GM12864 (cell line): ENCODE data around the gene ACER3.

Experiments used
- DNase-seq: peaks from one replicate; pipeline ENCODE4 v3.0.0-alpha.2; 2011; ENCODE audit warnings: low read depth
- H3K4me3 ChIP-seq: 2 replicates; pipeline ENCODE4 v1.5.1; 2011; ENCODE audit warnings: mild to moderate bottlenecking, low read depth, low read length, control low read depth
- TF ChIP-seq, protein P1 (sequence below): IDR thresholded peaks from 2 replicates; pipeline ENCODE4 v1.5.1; 2011; ENCODE audit warnings: low read depth, mild to moderate bottlenecking, moderate library complexity, low read length, control low read depth, inconsistent platforms; ENCODE audit errors: missing control alignments

Gene ACER3

DNA sequence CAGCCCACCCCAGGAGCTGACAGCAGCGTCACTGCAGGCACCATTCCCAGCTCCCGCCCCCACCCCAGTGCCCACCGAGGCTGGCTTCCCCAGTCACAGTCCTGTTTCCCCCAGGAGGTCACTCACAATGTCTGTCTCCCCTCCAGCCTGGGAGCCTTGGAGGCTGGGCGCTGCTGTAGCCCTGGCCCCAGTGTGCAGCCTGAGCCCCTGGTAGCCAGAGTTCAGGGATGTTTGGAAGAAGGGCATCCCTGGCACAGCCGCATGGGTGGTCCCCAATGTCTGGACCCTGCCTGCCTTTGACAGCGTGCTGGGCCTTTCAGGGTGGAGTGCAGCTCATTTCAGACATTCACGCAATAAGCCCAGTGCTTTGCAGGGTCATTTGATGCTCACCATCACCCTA, 210.4 kb downstream of the ACER3 start:
- TF ChIP-seq, protein P1, sequence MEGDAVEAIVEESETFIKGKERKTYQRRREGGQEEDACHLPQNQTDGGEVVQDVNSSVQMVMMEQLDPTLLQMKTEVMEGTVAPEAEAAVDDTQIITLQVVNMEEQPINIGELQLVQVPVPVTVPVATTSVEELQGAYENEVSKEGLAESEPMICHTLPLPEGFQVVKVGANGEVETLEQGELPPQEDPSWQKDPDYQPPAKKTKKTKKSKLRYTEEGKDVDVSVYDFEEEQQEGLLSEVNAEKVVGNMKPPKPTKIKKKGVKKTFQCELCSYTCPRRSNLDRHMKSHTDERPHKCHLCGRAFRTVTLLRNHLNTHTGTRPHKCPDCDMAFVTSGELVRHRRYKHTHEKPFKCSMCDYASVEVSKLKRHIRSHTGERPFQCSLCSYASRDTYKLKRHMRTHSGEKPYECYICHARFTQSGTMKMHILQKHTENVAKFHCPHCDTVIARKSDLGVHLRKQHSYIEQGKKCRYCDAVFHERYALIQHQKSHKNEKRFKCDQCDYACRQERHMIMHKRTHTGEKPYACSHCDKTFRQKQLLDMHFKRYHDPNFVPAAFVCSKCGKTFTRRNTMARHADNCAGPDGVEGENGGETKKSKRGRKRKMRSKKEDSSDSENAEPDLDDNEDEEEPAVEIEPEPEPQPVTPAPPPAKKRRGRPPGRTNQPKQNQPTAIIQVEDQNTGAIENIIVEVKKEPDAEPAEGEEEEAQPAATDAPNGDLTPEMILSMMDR, result no peak
- DNase-seq, result no peak
- H3K4me3 ChIP-seq, result no peak overlapping the region

DNA sequence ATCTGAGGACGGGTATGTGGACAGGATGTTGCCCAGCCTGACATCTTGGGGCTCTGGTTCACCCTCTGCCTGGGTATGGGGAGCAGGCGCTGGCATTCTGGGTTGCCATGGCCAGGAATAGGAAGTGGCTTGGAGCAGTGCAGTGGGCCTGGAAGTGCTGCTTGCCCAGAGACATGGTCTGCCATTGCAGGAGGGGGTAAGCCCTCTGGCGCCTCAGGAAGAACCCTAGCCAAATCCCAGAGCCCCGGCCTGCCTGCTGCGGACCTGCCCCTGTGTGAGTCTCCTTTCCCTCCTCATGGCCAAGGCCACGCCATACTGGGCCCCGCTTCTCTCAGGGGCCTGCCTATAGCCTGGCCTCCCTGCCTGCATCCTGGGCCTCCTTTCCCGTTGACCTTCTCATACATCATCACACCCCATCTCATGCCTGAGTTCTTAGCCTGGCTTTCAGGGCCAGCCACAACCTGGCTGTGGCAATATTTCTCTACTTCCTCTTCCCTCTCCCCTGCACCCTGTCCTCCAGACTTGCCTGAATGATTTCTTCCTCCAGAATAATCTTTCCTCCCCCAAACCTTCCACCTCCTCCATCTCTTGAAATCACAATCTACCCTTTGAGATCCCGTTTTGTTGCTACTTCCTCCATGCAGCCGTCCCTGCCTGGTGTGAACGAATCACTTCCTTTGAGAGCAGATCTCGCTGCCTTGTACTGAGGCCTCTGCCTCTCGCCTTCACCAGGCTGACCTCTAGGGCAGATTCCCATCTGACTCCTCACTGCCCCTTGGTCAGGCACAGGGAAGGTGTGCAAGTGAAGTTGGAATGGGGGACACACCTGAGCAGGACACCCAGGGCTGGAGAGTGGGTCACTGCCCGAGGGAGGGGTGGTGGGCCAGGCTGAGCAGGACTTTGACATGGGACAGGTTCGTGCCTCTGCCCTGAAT, 211.2 kb downstream of the ACER3 start:
- no peak overlapping the region for H3K4me3 ChIP-seq
- DNase-seq, result no peak
- TF ChIP-seq, protein P1, result no peak

DNA sequence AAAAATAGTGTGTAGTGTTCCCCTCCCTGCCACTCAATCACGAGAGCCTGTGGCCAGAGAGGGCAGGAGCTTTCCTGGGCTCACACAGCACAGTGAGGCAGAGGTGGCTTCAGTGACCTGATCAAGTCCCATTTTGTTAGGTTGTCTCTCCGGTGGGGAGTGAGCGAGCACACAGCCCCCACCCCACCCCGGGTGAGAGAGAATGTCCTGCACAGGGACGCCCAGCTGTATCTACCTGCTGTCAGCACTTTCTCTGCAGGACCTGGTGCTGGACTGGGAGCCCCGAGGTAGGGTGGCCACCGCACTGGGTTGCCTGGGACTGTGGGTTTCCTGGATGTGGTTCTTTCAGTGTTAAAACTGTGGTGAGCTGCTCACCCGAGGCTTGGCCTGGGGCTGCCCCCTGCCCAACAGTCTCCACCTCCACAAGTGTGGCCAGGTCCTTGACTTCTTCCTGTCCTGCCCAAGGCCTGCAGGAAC, 212.2 kb downstream of the ACER3 start:
- DNase-seq, result no peak
- H3K4me3 ChIP-seq, result no peak overlapping the region
- TF ChIP-seq, protein P1, result no peak

DNA sequence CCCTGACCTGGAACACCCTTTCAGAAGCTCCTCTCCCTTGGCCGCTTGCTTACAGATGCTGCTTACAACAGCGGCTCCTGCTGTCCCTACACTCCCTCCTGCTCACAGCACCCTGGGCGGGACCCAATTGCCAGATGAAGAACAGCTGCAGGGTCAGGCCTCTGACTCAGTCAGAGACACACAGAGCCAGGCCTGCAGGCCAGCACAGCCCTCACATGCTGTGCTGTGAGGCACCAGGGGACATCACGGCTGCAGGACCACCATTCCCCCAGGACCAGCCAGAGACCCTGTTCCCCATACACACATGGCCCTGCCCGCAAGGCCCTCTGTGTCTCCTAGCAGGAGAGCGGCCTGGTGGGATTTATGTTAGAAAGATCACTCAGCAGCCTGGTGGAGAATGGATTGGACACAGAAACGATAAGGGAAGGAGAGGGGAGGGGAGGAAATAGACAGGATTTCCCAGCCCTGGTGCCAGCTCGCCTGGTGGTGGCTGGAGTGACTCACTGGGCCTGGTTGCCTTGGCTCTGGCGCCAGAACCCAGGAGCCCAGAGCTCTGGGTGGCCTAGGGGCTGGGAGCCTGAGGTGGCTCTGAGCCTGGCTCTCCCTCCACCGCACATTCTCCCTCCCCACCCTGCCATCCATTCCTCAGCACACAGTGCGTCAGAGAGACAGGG, 212.7 kb downstream of the ACER3 start:
- TF ChIP-seq, protein P1, result no peak
- H3K4me3 ChIP-seq, result no peak overlapping the region
- DNase-seq, result no peak

DNA sequence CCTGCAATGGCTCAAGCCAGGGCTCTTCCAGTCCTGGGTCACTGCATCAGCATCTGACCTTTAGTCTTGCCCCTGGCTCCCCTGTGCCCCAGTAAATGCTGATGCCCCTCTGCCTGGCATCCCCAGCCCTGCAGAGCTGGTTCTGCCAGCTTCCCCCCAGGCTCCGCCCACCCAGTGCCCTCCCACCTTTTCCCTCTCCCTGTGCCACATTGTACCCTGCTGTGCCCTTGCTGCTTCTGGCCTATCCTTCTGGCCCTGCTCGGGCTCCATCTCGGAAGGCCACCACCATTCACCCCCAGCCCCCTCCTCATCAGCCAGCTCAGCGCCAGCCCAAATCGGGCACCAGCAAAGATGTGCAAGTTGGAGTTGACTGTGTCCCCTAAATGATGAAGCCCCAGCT, 213.5 kb downstream of the ACER3 start:
- no peak for DNase-seq
- H3K4me3 ChIP-seq, result no peak overlapping the region
- TF ChIP-seq, protein P1, result no peak

DNA sequence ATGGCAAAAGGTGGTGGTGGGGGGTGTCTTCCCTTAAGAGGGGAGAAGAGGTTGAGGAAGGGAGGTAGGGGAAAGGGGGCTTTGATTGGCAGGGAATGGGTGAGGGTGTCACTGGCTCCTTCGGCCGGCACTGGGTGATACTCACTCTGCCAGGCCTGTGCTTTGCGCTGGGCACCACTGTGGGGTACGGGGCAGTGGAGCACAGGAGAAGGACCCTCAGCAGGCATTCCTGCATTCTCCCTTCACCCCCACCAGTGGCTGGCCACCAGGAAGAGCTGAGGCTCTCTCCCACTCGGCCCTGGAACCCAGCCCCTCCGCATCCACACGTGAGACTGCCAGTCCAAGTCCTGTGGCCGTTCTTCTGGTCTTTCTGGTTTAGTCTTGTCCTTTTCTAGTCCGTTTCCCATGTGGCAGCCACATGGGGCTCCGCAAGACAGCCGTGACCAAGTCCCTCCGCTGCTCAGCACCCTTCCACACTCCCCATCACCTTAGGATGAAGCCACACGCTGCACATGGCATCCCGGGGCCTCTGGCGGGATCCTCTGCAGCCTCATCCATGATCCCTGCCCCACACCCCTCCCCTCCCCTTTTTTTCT, 214.0 kb downstream of the ACER3 start:
- DNase-seq, result no peak
- no peak overlapping the region for H3K4me3 ChIP-seq
- TF ChIP-seq, protein P1, result no peak
